ENCODE measurements around the gene PSKH1.

Gene PSKH1

DNA sequence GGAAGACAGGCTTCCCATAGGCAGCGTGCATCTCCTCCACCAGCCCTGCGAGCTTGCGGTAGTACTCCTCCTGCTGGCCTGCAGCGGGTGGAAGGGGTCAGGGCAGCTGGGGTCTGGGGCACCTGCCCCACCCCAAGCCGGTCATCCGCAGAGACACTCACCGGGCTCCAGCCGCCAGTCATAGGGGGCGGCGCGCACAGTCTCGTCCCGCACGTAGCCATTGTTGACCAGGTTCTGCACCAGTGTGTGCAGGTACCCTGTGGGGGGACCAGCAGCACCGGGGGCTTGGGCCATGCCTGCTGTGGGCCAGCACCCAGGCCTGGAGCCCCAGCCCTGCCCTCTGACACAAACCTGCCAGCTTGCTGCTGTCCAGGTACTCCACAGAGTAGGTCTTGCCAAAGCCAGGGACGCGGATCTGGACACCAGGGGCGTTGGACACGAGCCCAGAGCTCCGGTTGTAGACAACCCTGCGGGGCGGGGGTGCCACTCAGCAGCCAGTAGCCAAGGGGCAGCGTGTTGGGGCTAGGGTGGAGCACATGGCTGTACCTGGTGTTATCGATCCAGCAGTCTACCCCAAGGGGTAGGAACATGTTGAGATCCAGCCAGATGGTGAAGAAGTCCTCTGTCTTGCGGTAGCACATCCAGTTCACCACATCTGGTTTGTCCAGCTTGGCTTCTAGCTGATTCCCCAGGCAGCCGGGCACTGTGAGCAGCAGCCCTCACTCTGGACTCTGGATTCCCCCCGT, 49.6 kb downstream of the PSKH1 start:
- no peak for DNase-seq

DNA sequence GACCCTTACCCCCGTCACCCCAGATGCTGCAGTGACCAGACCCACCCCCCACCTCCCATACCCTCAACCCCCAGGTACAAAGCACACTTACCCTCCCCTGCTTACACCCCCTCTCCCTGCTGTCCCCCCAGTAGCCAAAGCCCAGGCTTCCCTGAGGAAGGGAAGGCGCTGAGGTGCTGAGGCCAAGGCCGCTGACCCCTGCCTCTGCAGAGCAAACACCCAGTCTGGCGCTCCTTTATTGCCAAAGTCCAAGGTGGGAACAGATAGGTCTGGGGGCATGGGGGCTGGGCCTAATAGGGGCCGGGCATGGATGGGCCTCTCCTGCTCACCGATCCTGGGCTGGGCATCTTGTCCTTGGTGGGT, 50.2 kb downstream of the PSKH1 start:
- no peak for DNase-seq

DNA sequence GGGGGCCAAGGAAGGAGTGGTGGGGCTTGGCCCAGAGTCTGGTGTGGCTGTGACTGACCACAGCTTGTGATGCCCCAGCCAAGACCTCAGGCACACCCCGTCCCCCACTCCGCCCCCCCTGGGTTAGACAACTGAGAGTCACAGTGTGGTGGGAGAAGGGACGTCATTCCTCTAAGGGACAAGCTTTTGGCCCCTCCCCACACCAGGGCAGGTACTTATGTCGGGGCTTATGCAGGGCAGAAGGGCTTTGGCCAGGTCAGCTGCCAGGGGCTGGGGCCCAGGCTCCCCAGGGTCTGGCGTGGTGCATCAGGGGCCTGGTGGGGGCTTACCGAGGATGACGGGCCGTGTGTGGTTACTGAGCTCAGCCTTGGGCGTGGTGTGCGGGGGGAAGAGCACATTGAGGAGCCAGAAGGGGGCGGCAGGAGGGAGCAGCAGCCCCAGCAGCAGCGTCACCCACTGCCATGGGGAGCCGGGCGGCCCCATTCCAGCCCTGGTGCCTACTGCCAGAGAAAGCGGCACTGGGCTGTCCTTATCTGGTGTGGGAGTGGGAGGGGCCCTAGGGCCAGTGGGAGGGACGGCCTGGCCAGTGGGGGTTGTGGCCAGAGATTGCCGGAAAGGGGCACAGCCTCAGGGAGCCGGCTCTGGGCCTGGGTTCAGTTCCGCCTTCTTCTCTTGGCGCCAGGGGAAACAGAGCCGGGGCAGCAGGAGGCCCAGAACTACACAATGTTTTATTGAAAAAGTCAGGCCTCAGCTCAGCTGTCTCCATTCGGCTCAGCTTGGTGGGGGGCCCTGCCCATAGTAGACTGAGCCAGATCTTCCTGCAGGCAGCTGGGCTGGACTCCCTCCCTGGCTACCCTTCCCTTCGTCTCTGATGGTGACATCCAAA, 50.8 kb downstream of the PSKH1 start, which contains the start of gene LCAT:
Gene LCAT (minus strand): TSS at position 502 of the 886 bp plus-strand sequence. CDS start 19 bp downstream, at position 483.
- DNase-seq = no peak

DNA sequence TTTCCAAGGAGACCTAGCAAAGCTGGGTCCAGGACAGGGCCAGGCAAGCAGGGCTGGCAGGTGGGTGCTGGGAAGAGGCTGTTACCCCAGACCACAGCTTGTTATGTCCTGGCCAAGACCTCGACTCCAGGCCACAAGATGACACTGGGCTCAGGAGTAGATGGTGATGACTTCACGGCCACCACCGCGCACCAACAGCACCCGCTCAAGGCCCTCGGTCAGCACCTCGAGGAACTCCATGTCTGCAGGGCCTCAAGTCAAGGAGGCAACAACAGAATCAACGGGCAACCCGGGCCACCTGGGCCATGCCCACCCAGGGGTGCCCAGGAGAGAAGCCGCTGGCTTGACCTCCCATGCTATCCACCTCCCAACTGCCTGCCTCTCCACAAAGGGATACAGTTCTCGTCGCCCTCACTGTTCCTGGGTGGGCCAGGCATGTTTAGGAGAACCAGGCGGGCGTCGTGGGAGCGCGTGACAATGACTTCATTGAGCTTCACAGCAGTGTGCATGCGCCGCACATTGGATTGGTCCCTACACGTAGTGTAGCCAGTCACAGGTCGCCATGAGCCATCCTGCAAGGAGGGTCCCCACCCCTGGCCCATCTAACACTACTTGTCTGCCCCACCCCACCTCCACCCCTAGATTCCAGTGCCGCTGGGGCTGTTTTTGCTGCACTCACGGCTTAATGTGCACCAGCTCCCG, 51.8 kb downstream of the PSKH1 start:
- no peak for DNase-seq

DNA sequence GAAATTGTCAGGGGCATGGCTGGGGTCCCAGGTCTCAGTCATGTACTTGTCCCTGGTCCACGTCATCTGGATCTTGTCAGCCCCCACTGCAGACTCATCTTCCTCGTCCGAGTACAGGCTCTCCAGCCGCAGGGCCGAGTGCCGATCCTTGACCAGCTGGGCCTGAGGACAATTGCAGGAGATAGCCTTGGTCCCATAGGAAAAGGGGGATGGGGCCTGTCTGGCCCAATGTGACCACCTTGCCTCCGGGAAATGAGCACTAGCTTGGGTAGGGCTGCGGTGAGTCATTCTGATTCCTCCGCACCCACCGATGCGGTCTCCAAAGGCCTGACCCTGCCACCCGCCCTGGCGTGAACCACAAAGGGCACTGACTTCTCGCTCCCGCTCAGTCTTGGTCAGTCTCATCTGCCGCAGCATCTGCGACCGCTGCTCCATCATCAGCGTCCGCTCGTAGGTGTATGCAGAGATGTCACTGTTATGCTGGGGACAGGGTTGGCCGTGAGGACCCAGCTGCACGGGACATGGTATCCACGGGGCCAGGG, 52.4 kb downstream of the PSKH1 start:
- DNase-seq = no peak

DNA sequence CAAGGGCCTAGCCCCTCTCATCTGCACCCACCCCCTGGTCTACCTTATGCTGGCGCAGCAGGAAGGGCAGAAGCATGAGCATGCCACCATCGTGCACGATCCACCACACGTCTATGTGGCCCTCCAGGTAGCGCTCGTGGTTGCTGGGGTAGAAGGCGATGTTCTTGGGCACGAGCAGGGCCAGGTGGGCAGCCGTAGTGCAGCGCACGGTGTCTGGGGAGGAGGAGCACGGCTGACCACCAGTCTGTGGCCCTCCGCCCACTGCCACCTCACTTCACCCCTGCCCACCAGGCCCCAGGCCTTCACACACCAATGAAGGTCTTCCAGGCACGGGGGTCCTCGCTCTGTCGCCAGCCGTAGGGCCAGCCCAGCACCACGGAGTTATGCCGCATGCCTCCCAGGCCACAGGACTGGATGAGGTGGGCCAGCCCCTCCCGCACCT, 53.1 kb downstream of the PSKH1 start:
- no peak for DNase-seq

DNA sequence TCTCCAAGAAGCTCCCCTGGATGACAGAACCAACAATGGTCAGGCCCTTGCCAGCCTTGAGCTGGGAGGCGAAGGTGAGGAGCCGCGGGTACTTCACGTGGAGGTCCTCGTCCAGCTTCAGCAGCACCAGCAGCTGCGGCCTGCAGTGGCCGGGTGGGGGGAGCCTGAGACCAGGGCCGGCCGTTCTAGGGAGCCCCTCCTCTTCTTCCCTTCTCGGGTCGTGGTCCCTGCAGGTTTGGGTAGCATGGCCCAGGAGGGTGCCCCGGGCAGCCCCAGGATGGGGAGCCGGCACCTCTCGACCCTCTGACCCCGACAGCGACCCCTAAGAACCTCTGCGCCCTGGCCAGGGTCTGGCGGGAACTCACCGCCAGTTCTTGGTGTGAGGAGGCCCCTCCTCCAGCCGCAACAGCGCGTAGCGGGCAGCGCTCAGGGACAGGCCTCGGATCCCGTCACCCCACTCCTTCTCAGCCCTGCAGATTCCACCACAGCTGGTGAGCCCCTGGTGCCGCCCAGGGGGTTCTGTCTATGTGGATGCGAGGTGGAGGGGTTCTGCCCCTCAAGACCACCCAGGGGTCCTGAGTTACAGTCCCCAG, 54.0 kb downstream of the PSKH1 start:
- no peak for DNase-seq

DNA sequence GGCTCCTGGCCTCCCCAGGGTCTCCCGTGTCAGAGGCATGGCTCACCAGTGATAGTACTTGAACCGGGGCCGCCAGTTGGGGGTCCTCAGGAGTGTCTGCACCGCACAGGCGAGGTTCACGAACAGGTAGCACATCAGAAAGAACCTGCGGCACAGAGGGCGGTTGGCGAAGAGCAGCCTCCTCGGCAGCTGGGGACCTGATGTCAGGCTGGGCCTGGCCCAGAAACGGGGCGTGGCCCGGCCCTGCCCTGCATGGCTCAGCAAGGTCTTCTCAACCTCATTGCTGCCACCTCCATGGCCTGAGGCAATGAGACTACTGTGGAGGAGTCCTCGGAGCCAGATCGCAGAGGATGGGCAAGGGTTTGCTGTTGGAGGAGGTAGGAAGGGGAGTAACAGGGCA, 55.0 kb downstream of the PSKH1 start:
- no peak for DNase-seq

DNA sequence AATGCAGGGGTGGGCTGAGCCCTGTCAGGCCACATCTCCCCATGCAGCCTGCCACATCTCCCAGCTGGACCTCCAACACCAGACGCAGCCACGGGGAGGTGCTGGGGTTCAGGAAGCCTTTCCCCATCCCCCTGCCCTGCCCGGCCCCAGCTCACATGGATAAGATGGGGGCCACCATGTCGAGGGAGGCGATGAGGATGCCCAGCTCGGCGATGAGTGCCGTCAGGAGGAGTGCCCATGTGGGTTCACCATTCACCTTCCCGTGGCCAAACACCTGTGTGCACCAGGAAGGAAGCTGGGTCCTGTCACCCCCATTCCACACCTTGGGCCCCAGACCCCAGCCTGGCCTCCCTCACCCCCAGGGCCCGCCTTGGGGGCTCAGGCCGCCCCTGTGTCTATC, 56.6 kb downstream of the PSKH1 start:
- no peak for DNase-seq

DNA sequence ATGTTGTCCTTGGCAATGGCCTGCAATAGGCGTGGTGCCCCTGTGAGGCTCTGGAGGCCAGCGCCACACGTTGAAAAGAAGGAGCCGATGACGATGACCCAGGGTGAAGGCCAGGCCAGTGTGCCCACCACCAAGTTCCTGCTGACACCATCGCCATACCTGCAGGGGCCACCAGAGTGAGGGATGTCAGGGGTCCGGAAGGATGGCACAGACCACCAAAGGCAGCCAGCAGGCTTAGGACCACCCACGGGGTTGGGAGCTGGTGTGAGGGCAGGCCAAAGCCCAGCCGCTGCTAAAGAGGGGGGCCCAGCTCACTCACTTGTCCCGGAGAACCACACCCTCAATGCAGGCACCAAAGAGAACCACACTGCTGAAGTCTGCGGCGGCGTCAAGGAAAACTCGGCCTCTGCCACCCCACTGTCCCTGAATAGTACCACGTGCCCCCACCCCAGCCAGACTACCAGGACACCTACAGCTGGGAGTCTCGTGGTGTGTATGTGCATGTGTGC, 57.3 kb downstream of the PSKH1 start:
- no peak for DNase-seq

DNA sequence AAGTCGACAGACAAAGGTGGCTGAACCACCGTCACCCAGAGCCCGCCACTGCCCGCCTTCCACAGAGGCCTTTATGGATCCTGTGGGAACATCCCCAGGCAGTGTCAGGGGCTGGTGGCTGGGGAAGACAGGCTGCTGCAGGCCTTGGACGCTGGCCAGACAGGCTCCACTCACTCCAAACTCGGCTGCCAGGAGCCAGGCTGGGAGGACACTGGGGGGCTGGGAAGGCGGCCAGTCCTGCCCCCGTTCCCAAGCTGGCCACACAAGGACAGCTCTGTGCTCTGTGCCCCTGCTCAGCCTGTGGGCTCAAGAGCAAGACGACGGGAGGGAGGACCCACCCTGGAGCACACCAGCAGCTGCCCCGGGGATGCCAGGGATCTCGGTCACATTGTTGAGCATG, 58.4 kb downstream of the PSKH1 start:
- DNase-seq = no peak

DNA sequence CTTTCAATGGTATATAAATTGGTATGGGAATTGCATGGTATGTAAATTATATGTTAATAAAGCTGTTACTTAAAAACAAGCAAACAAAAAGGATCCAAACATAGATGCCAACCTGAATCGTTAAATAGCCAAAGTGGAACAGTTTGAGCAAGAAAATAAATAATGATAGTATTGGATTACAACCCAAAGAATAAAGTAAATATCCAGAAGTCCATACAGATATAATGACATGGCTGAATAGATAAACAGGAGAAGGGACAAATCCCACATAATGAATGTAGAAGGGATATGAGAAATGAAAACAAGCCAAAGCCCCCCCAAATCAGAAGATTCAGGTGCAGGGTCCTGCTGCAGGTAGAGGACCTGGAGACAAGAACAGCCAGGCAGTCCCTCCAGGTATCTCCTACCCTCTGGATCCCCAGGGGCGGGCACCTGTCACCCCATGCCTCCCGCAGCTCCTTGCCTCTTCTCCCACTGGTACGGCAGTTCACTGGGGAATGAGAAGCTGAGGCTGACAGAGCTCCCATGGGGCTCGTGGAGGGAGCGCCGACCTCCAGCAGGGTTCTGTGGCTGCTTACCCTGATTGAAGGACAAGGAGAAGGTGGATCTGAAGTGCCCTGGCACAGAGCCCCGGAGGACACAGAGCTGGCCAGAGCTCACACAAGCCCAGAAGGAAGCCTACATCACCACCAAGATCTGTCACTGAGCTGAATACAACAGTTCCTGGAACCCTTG, 60.8 kb downstream of the PSKH1 start:
- DNase-seq = no peak

DNA sequence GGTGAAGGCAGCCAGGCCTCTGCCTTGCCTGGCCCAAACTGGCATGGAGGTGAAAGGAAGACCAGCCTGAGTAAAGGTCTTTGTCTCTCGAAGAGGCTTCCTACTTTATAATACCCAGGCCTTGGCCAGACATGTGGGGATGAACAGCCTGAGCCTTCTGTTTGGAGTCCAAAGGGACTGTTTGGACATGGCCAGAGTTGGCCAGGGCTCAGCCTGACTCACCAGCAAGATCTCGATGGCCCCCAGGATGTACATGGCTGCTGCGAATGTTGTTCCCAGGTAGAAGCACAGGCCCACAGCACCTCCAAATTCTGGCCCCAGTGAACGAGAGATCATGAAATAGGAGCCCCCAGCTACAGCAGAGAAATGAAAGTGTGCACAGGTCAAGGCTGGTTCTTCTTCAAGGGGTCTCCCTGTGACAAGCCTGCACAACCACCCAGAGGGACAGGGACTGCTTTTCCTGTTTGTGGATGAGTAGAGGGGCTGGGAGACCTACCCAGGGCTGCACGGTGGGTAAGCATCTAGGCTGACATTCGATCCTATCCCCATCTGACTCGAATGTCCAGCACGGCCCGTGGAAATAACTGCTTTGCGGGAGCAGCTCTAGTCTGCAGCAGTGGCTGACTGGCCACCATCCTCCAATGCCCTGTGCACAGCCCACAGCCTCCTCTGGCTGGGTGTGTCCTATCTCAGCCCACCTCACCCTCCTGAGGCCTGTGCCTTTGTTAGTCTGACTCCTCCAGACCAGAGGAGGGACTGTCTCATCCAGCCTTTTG, 61.6 kb downstream of the PSKH1 start:
- DNase-seq = no peak

DNA sequence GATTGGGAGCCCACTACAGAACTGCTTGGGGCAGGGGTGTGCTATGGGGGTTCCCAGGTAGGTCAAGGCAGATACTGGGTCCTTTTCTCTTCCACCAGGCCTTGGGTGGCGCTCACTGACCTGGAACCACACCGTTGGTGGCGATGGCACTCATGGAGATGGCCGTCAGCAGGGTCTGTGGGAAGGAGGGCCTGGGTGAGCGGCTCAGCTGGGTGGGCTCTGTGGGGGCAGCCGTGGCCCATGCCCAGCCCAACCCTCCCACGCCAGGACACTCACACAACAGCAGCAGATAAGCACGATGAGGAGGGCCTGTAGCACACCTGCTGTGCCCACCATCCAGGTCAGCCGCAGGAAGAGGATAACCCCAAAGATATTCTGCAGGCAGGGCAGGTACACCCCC, 64.6 kb downstream of the PSKH1 start:
- DNase-seq = no peak

DNA sequence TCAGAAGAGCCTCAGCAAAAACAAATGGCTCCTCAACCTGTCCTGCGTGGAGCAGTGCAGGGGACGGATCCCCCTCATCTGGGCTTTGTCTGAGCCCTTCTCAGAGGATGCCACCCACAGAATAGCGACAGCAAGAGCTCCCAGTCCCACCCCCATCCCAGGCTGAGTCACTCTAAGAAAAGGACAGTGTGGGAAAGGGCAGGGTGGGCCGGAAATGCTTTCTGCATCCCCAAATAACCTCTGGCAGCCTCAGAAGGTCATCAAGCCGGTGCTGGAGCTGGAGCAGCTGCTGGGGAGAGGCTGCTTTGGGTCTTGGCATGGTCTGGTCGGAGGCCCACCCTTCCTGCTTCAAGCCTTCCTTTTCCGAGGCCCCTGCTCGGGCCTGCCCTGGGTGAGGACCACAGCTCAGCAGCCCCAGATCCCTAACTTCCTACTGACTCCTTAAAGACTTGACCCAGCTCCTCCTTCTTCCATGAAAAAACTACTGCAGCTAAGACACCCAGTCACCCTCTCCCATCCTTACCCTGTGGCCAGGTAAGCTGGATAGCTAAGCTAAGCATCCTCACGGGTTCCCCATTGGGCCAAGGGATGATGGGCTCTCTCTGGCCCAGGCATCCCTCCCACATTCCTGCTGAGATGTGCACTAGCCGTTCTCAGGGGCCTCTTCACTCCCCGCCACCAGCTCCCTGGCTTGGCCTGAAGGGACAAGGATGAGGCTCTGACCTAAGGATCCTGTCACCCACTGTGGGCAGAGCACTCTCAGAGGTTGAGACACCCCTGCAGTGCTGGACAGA, 66.7 kb downstream of the PSKH1 start:
- DNase-seq = no peak

DNA sequence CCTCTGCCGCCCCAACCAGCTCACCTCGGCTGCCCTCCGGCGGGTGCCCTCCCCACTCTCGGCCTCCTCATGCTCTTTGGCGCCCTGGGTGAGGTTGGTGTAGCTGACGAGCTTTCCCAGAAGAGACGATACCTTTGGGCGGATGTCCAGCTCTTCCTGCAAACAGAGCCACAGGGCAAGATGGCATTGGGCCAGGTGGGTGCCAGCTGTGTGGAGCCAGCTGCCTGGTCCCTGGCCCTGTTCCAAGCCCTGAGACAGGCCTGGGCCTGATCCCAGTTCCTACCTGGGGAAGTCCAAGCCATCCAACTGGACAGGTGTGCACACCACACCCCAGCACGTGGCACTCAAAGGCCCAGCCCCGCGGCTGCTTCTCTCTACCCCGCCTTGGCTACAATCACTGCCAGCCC, 68.5 kb downstream of the PSKH1 start:
- DNase-seq = no peak

DNA sequence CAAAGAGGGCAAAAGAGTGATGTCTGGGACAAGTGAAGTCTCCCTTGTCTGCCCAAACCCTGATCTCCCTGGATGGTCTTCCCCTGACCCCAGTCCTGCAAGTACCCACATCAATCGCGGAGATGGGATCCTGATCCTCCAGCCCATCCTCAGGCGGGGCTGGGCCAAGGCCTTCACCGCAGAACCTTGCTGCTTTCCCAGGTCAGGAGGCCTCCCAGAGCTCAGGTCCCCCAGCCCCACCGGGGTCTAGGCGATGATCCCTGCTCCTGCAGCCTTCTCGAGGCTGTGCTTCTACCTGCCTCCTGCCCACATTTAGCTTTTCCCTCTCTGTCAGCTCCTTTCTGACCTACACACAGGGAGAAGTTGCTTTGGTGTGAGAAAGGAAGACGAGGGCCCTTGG, 69.1 kb downstream of the PSKH1 start:
- DNase-seq = no peak

DNA sequence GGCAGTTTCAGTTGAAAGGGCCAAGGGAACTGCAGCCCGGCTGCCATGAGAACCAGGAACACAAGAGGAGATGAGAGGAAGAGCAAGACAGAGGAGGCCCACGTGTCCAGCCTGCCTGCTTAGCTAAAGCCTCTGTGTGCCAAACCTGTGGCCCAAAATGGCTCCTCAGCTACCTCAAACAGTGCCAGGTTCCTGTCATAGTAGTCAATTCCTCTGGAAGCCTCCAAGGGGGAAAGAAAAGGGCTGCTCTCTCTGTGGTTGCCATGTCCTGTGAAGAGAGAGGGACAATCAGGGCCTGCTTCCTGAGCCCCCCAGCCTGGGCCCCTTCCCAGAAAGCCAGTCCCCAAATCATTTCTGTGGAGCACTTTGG, 70.2 kb downstream of the PSKH1 start:
- no peak for DNase-seq

DNA sequence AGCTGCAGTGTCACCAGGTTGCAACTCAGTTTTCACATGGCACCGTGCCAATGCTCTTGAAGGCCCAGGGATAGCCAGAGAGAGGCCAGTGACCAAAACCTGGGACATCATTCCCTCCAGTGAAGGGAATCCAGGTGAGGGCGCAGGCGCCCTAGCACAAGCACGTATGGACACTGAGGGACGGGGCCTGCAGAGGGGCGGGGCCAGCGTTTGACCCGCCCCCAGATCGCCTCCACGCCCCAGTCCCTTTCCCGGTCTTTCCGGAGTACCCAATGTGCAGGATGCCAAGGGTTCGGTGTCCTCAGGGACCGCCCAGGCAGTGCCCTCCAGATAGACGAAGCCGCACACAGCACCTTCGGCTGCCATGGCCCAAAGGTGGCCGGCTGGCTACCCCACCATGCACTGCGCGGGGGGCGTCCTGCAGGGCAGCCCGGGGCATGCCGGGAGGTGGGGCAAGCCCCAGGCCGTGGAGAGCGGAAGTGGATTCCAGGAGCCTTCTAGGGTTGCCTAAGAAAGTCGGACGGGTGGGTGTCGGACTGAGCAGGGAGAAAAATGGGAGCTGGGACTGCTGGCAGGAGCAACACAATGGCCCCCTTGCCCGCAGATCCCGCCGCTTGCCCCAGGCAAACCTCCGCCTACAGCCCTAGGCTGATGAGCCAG, 70.7 kb downstream of the PSKH1 start:
- no peak for DNase-seq
